CD4-positive, alpha-beta T cell (primary cell): Measurements from ENCODE around the gene IL1R2. TPM values are rescaled to one million over a fixed set of nuclear protein-coding genes. Genes with fewer than 3 reads are reported as not detected.

ENCODE experiments used
- ATAC-seq: fragments of 200-7000 bp; cut with Tn5 transposase; one replicate; pipeline ENCODE4 v1.10.0; 2022; ENCODE audit warnings: mild to moderate bottlenecking; ENCODE audit not compliant: poor library complexity
- CTCF ChIA-PET: fragments of 350-600 bp; sonication (Branson Sonifier 250); formaldehyde crosslinking; loops from one replicate; lab custom pipeline; 2021; ENCODE audit warnings: antibody characterized with exemption, inconsistent platforms; lab: Charles Lee
- POLR2A ChIA-PET: fragments of 350-600 bp; sonication (Branson Sonifier 250); formaldehyde crosslinking; loops from one replicate; lab custom pipeline; 2021; ENCODE audit warnings: antibody characterized with exemption, inconsistent platforms; lab: Charles Lee
- DNase-seq, 14 experiments: peaks; one replicate each; pipeline ENCODE4 v3.0.0-alpha.2; 2013 to 2020; ENCODE audit warnings: mixed read lengths in 2 of 14
- H3K27ac ChIP-seq, 2 donors: one replicate each; pipeline versions ENCODE4 v1.5.1 to v1.7.0; 2013; ENCODE audit warnings: low read length in 2 of 2, low read depth in 1 of 2, mild to moderate bottlenecking in 1 of 2
- H3K27me3 ChIP-seq, 2 experiments: 1 replicate in 1 of 2; 2 replicates in 1 of 2; pipeline versions ENCODE4 v1.6.1 to v1.7.0; 2013; ENCODE audit warnings: low read length in 2 of 2, control low read depth in 1 of 2, mild to moderate bottlenecking in 1 of 2, moderate library complexity in 1 of 2; ENCODE audit not compliant: insufficient read depth in 2 of 2, control insufficient read depth in 1 of 2
- H3K36me3 ChIP-seq: one replicate; pipeline ENCODE4 v1.6.1; 2013; ENCODE audit warnings: low read length, control low read depth; ENCODE audit not compliant: insufficient read depth
- H3K4me1 ChIP-seq: one replicate; pipeline ENCODE4 v1.6.1; 2013; ENCODE audit warnings: low read length, control low read depth; ENCODE audit not compliant: insufficient read depth
- H3K4me3 ChIP-seq: one replicate; pipeline ENCODE4 v1.5.1; 2013; ENCODE audit warnings: mild to moderate bottlenecking, low read length, moderate library complexity
- H3K9me3 ChIP-seq, 2 experiments: 1 replicate in 1 of 2; 2 replicates in 1 of 2; pipeline versions ENCODE4 v1.6.1 to v1.7.0; 2013; ENCODE audit warnings: low read length in 2 of 2, mild to moderate bottlenecking in 2 of 2, control low read depth in 1 of 2, moderate library complexity in 1 of 2; ENCODE audit not compliant: control insufficient read depth in 1 of 2, insufficient read depth in 1 of 2
- H3K27ac Mint-ChIP-seq: one replicate; pipeline ENCODE4 v1.8.0; 2020; ENCODE audit warnings: mixed read lengths
- H3K27me3 Mint-ChIP-seq: one replicate; pipeline ENCODE4 v1.8.0; 2021; ENCODE audit warnings: mixed read lengths
- H3K36me3 Mint-ChIP-seq: one replicate; pipeline ENCODE4 v1.8.0; 2021; ENCODE audit warnings: low read depth, mixed read lengths
- H3K4me1 Mint-ChIP-seq: one replicate; pipeline ENCODE4 v1.8.0; 2021; ENCODE audit warnings: low read depth, mixed read lengths
- H3K4me3 Mint-ChIP-seq: one replicate; pipeline ENCODE4 v1.8.0; 2020; ENCODE audit warnings: mild to moderate bottlenecking, mixed read lengths
- H3K9me3 Mint-ChIP-seq: one replicate; pipeline ENCODE4 v1.8.0; 2020; ENCODE audit warnings: mixed read lengths
- CTCF ChIP-seq: fragments of 200-600 bp; IDR thresholded peaks from one replicate; pipeline ENCODE4 v1.8.0; 2022; ENCODE audit warnings: antibody characterized with exemption, mild to moderate bottlenecking
- intact Hi-C, 2 experiments: fragments of 100-400 bp; cut with DNase I in 1 of 2; cut with micrococcal nuclease in 1 of 2; formaldehyde crosslinking; loops; one replicate each; pipeline versions ENCODE4 v1.15.1 to v1.9.0; 2023 to 2025; cut with DNase I, micrococcal nuclease
- total RNA-seq, 174 experiments: library from RNA in 2 of 174; stranded (reverse) in 2 of 174; gene quantifications; one replicate each; pipeline ENCODE4 v1.2.3 and lab custom pipeline; 2021 to 2026

IL1R2 gene
- total RNA-seq, 2 experiments from 2014 or later = 0.31 to 0.47 TPM

- DNase-seq (no peak), ATAC-seq (no peak)
- Histone ChIP-seq H3K27ac (no peak overlapping the region), H3K9me3 (no peaks in the 10 kb centered on the region), H3K27me3 (peaks cover 0 to 3% of the 10 kb centered on the region in 2 experiments), H3K36me3 (no peaks in the 10 kb centered on the region), H3K4me1 (no peaks in the 10 kb centered on the region), H3K4me3 (no peak overlapping the region)
- Mint-ChIP-seq H3K27ac (no peak overlapping the region), H3K27me3 (peaks cover 8% of the 10 kb centered on the region), H3K9me3 (no peaks in the 10 kb centered on the region), H3K36me3 (no peaks in the 10 kb centered on the region), H3K4me3 (no peak overlapping the region), H3K4me1 (no peaks in the 10 kb centered on the region)
- POLR2A ChIA-PET = no interaction called here
- CTCF ChIA-PET = no interaction called here
- no peak for TF ChIP-seq CTCF
- intact Hi-C loops = no loop called here
These were observed 6.8 kb downstream of the IL1R2 start for GRCh38 chr2:101998556-101998895.

GRCh38 chr2:101998896-101999789 lies 7.4 kb downstream of the IL1R2 start:
- peak; percentile 32 for ATAC-seq
- POLR2A ChIA-PET = interaction anchor here (1.2 kb wide), 1 partner anchor 12 kb away, joined by 3 read pairs; no protein-coding TSS in a partner anchor
- intact Hi-C loops = no loop called here
- Histone ChIP-seq H3K27ac (no peak overlapping the region), H3K9me3 (no peaks in the 10 kb centered on the region), H3K36me3 (no peaks in the 10 kb centered on the region), H3K27me3 (peaks cover 0 to 3% of the 10 kb centered on the region in 2 experiments), H3K4me3 (no peak overlapping the region), H3K4me1 (peaks cover 1% of the 10 kb centered on the region)
- TF ChIP-seq CTCF = no peak
- CTCF ChIA-PET = no interaction called here
- no peaks in the 10 kb centered on the region for H3K36me3 Mint-ChIP-seq
- H3K27me3 Mint-ChIP-seq = peaks cover 8% of the 10 kb centered on the region
- no peaks in the 10 kb centered on the region for H3K9me3 Mint-ChIP-seq
- H3K4me3 Mint-ChIP-seq = no peak overlapping the region
- DNase-seq = no peak
- H3K27ac Mint-ChIP-seq = no peak overlapping the region
- no peaks in the 10 kb centered on the region for H3K4me1 Mint-ChIP-seq

- no peak overlapping the region for H3K27ac ChIP-seq
- Mint-ChIP-seq H3K27ac (no peak overlapping the region), H3K4me3 (no peak overlapping the region), H3K4me1 (no peaks in the 10 kb centered on the region), H3K27me3 (peaks cover 6% of the 10 kb centered on the region), H3K36me3 (no peaks in the 10 kb centered on the region), H3K9me3 (no peaks in the 10 kb centered on the region)
- CTCF ChIA-PET = interaction anchor here (0.6 kb wide), 1 partner anchor 57 kb away, joined by 3 read pairs; no protein-coding TSS in a partner anchor
- POLR2A ChIA-PET = interaction anchor here (1.2 kb wide), 1 partner anchor 13 kb away, joined by 3 read pairs; no protein-coding TSS in a partner anchor
- ATAC-seq (no peak), DNase-seq (no peak)
- H3K4me1 ChIP-seq = peaks cover 6% of the 10 kb centered on the region
- no peak for TF ChIP-seq CTCF
- peaks cover 0 to 3% of the 10 kb centered on the region in 2 experiments for H3K27me3 ChIP-seq
- H3K9me3 ChIP-seq = no peaks in the 10 kb centered on the region
- H3K4me3 ChIP-seq = no peak overlapping the region
- H3K36me3 ChIP-seq = no peaks in the 10 kb centered on the region
- intact Hi-C loops = loop anchor here in 1 of 2 experiments (5.0 to 10.0 kb wide), 2 partner anchors 53 to 585 kb away; no protein-coding TSS in a partner anchor
These were observed 8.3 kb downstream of the IL1R2 start for GRCh38 chr2:102000012-102000411.
